BE2C (cell line): Measurements from ENCODE around the gene SLBP.

Experiments used
- DNase-seq: peaks from one replicate; pipeline ENCODE4 v3.0.0-alpha.2; 2020
- H3K27me3 ChIP-seq: fragments of 250-450 bp; sonication (Bioruptor Pico); 2 replicates; pipeline ENCODE4 v1.5.1; 2020; ENCODE audit warnings: mild to moderate bottlenecking
- H3K36me3 ChIP-seq: fragments of 250-450 bp; sonication (Bioruptor Pico); 2 replicates; pipeline ENCODE4 v1.5.1; 2020; ENCODE audit warnings: mild to moderate bottlenecking
- H3K4me1 ChIP-seq: fragments of 250-450 bp; sonication (Bioruptor Pico); 2 replicates; pipeline ENCODE4 v1.5.1; 2020
- H3K4me3 ChIP-seq: 2 replicates; pipeline ENCODE4 v1.5.1; 2011; ENCODE audit warnings: low read depth, low read length
- H3K9me3 ChIP-seq: fragments of 250-450 bp; sonication (Bioruptor Pico); 2 replicates; pipeline ENCODE4 v1.5.1; 2020
- CTCF ChIP-seq: IDR thresholded peaks from 2 replicates; pipeline ENCODE4 v1.5.1; 2012; ENCODE audit warnings: mild to moderate bottlenecking, low read depth, low read length

The SLBP gene

GRCh38 chr4:1721666-1722550 lies 9.8 kb upstream of the SLBP start:
- Histone ChIP-seq H3K27me3 (no peaks in the 10 kb centered on the region), H3K4me3 (peak overlapping the region; percentile 89), H3K4me1 (no peaks in the 10 kb centered on the region), H3K9me3 (no peaks in the 10 kb centered on the region), H3K36me3 (peaks cover 48% of the 10 kb centered on the region)
- no peak for DNase-seq
- TF ChIP-seq CTCF: no peak

- H3K36me3 ChIP-seq: peaks cover 43% of the 10 kb centered on the region
- no peaks in the 10 kb centered on the region for H3K4me1 ChIP-seq
- H3K27me3 ChIP-seq: no peaks in the 10 kb centered on the region
- peak within 1 kb of the TSS; percentile 89 for H3K4me3 ChIP-seq
- DNase-seq: peak; percentile 94
- no peaks in the 10 kb centered on the region for H3K9me3 ChIP-seq
- no peak for TF ChIP-seq CTCF
Measured at GRCh38 chr4:1721003-1721665, 9.0 kb upstream of the SLBP start, which contains the start of the genes TACC3 and TMEM129. Gene TACC3 (plus strand): TSS chr4:1721521. CDS start chr4:1723422, 1,901 bp downstream. Gene TMEM129 (minus strand): TSS chr4:1721323. CDS start chr4:1720837, 486 bp downstream.

GRCh38 chr4:1720163-1720983 lies 8.3 kb upstream of the SLBP start:
- Histone ChIP-seq H3K4me1 (no peaks in the 10 kb centered on the region), H3K36me3 (peaks cover 35% of the 10 kb centered on the region), H3K27me3 (no peaks in the 10 kb centered on the region), H3K9me3 (no peaks in the 10 kb centered on the region), H3K4me3 (peak overlapping the region; percentile 89)
- peak; percentile 53 for DNase-seq
- no peak for TF ChIP-seq CTCF

GRCh38 chr4:1718095-1718850 lies 6.2 kb upstream of the SLBP start:
- Histone ChIP-seq H3K36me3 (peaks cover 28% of the 10 kb centered on the region), H3K27me3 (no peaks in the 10 kb centered on the region), H3K4me1 (no peaks in the 10 kb centered on the region), H3K9me3 (no peaks in the 10 kb centered on the region), H3K4me3 (no peak overlapping the region)
- TF ChIP-seq CTCF: no peak
- DNase-seq: no peak

GRCh38 chr4:1717129-1718094 lies 5.3 kb upstream of the SLBP start:
- no peaks in the 10 kb centered on the region for H3K4me1 ChIP-seq
- H3K27me3 ChIP-seq: no peaks in the 10 kb centered on the region
- H3K9me3 ChIP-seq: no peaks in the 10 kb centered on the region
- no peak overlapping the region for H3K4me3 ChIP-seq
- H3K36me3 ChIP-seq: peaks cover 25% of the 10 kb centered on the region
- no peak for TF ChIP-seq CTCF
- DNase-seq: no peak
